SU-DHL-6 (cell line): ENCODE results near the gene HS6ST1.

Experiments
- CTCF ChIP-seq: fragments of 200-600 bp; sonication (generic); IDR thresholded peaks from one replicate; pipeline ENCODE4 v1.5.1; 2017; ENCODE audit warnings: antibody characterized with exemption, mild to moderate bottlenecking, low read length, moderate library complexity; ENCODE audit not compliant: insufficient read depth, poor library complexity, severe bottlenecking
- EZH2phosphoT487 ChIP-seq: fragments of 200-600 bp; sonication (generic), shearing (Covaris generic); conservative IDR thresholded peaks from 2 replicates; pipeline ENCODE4 v1.6.1; 2018; ENCODE audit warnings: mild to moderate bottlenecking, antibody characterized with exemption, low read length, moderate library complexity, mixed read lengths

- no peak for TF ChIP-seq CTCF
- no peak for TF ChIP-seq EZH2phosphoT487
Observed at GRCh38 chr2:128274218-128274617, 44.5 kb downstream of the HS6ST1 start.
